Measurements from ENCODE around the gene HMGCS1. TPM values are rescaled to one million over a fixed set of nuclear protein-coding genes. Genes with fewer than 3 reads are reported as not detected.

HMGCS1 gene
- total and polyA plus RNA-seq, 2 of the 4 experiments (the other 2 are of a cell fraction), result 27.5 to 30.6 TPM

- Histone ChIP-seq H3K9me3 (ENCODE audit: control insufficient read depth, insufficient read depth, low read length) (no peaks in the 10 kb centered on the region), H2AK9ac (replicated peaks; ENCODE audit: low read depth, low read length, poor library complexity) (no peak overlapping the region), H2BK20ac (ENCODE audit: low read depth, low read length) (no peak overlapping the region), H3K79me1 (ENCODE audit: low read depth in 1 of 2, low read length in 2 of 2) (no peaks in the 10 kb centered on the region), H4K20me1 (ENCODE audit: insufficient read depth, low read length) (no peaks in the 10 kb centered on the region), H3K14ac (replicated peaks; ENCODE audit: low read depth, low read length) (no peak overlapping the region), H2BK15ac (ENCODE audit: low read depth, low read length) (no peak overlapping the region), H3K36me3 (ENCODE audit: control insufficient read depth, insufficient read depth, low read length) (no peaks in the 10 kb centered on the region), H3K4me2 (ENCODE audit: low read depth, low read length) (no peak overlapping the region), H3K56ac (ENCODE audit: extremely low read depth, insufficient read depth, low read length) (no peak overlapping the region), H2BK120ac (ENCODE audit: low read depth, low read length) (no peak overlapping the region), H3K9ac (ENCODE audit: low read depth, low read length) (no peak overlapping the region), H3K27me3 (ENCODE audit: control insufficient read depth, insufficient read depth, low read length) (peaks cover 5% of the 10 kb centered on the region; the same call in 1 of the 2 replicates), H4K5ac (ENCODE audit: low read depth, low read length) (no peak overlapping the region), H3K18ac (ENCODE audit: low read depth, low read length) (no peak overlapping the region), H3K4me1 (ENCODE audit: control insufficient read depth, insufficient read depth, low read length) (no peaks in the 10 kb centered on the region), H3K27ac (ENCODE audit: insufficient read depth, low read length) (no peak overlapping the region), H3K4ac (ENCODE audit: low read depth, low read length) (no peak overlapping the region), H2BK5ac (ENCODE audit: low read depth, low read length, poor library complexity, severe bottlenecking) (no peak overlapping the region), H3K23ac (ENCODE audit: low read depth, low read length) (no peak overlapping the region), H4K91ac (ENCODE audit: insufficient read depth, low read depth, low read length) (no peak overlapping the region), H3K9me1 (ENCODE audit: insufficient read depth, low read length) (no peaks in the 10 kb centered on the region), H4K8ac (ENCODE audit: low read depth in 2 of 2, low read length in 2 of 2) (no peak overlapping the region), H2AFZ (replicated peaks; ENCODE audit: low read length, poor library complexity) (no peak overlapping the region), H3K4me3 (ENCODE audit: insufficient read depth, low read depth, low read length) (no peak overlapping the region), H2AK5ac (ENCODE audit: low read depth, low read length) (no peak overlapping the region)
- intact Hi-C loops (cut with micrococcal nuclease), result no loop called here
- ChIA-PET POLR2A (ENCODE audit: unreplicated experiment) (no interaction called here), CTCF (interaction anchor here (0.6 kb wide), 2 partner anchors 19 to 234 kb away, joined by 4 to 6 read pairs; no protein-coding TSS in a partner anchor)
- in situ Hi-C loops (cut with MboI; ENCODE audit: low sequenced_read_pairs), result no loop called here
- ATAC-seq (ENCODE audit: low read depth) (no peak), DNase-seq (no peak)
- dilution Hi-C loops (cut with HindIII; ENCODE audit: low sequenced_read_pairs, unreplicated experiment), result no loop called here
- TF ChIP-seq RCOR1 (IDR thresholded peaks at IDR 0.05; ENCODE audit: insufficient replicate concordance, low read length) (no peak), MXI1 (IDR thresholded peaks at IDR 0.05; ENCODE audit: borderline replicate concordance, low read depth, low read length) (no peak), RFX5 (IDR thresholded peaks at IDR 0.05; ENCODE audit: low read depth, low read length) (no peak), POLR2A (IDR thresholded peaks at IDR 0.05; ENCODE audit: low read depth, low read length) (no peak), SMC3 (IDR thresholded peaks at IDR 0.05; ENCODE audit: low read depth, low read length) (no peak)
- no TSS peak for BruUV-seq (replicated peaks)
Observed at GRCh38 chr5:43243270-43243669, 69.9 kb downstream of the HMGCS1 start.
